Osteoblast (primary cell): ENCODE data around the gene PGAM2. TPM values are rescaled to one million over a fixed set of nuclear protein-coding genes. Genes with fewer than 3 reads are reported as not detected.

Source experiments
- DNase-seq: peaks from one replicate; pipeline ENCODE4 v3.0.0; 2011; ENCODE audit warnings: low spot score, mixed read lengths; ENCODE audit not compliant: insufficient read length; ENCODE audit errors: missing footprints
- H2AFZ ChIP-seq: 2 replicates; pipeline ENCODE4 v1.6.0; 2011; ENCODE audit warnings: mild to moderate bottlenecking, low read length
- H3K27ac ChIP-seq: 2 replicates; pipeline ENCODE4 v1.5.1; 2011; ENCODE audit warnings: mild to moderate bottlenecking, low read depth, low read length, moderate library complexity
- H3K27me3 ChIP-seq: 2 replicates; pipeline ENCODE4 v1.6.0; 2012; ENCODE audit warnings: mild to moderate bottlenecking, control low read depth, inconsistent platforms, low read length, moderate library complexity; ENCODE audit not compliant: insufficient read depth
- H3K36me3 ChIP-seq: 2 replicates; pipeline ENCODE4 v1.5.1; 2011; ENCODE audit warnings: mild to moderate bottlenecking, low read length, control low read depth, moderate library complexity; ENCODE audit not compliant: insufficient read depth
- H3K4me1 ChIP-seq: 2 replicates; pipeline ENCODE4 v1.5.1; 2011; ENCODE audit warnings: mild to moderate bottlenecking, low read length, control low read depth, moderate library complexity; ENCODE audit not compliant: insufficient read depth
- H3K4me2 ChIP-seq: 2 replicates; pipeline ENCODE4 v1.6.0; 2011; ENCODE audit warnings: mild to moderate bottlenecking, low read length; ENCODE audit not compliant: insufficient read depth
- H3K4me3 ChIP-seq: fragments of 200-600 bp; sonication (generic); 3 replicates; pipeline ENCODE4 v1.5.1; 2012; ENCODE audit warnings: mild to moderate bottlenecking, low read length, inconsistent platforms; ENCODE audit not compliant: insufficient read depth
- H3K79me2 ChIP-seq: 2 replicates; pipeline ENCODE4 v1.6.0; 2012; ENCODE audit warnings: mild to moderate bottlenecking, low read length, control low read depth, inconsistent platforms; ENCODE audit not compliant: insufficient read depth
- H3K9me3 ChIP-seq: 2 replicates; pipeline ENCODE4 v1.5.1; 2011; ENCODE audit warnings: low read depth, low read length, control low read depth
- H4K20me1 ChIP-seq: 2 replicates; pipeline ENCODE4 v1.6.0; 2012; ENCODE audit warnings: mild to moderate bottlenecking, low read length, control low read depth; ENCODE audit not compliant: insufficient read depth
- total RNA-seq: library from RNA; depleted of rRNA; stranded (reverse); fragments of >200 nt; gene quantifications from 2 replicates; pipeline ENCODE4 v1.2.3, GENCODE V29; 2012
- TF ChIP-seq, protein P1 (sequence below): IDR thresholded peaks from 2 replicates; pipeline ENCODE4 v1.5.1; 2011; ENCODE audit warnings: mild to moderate bottlenecking, low read depth, low read length, moderate library complexity; ENCODE audit errors: extremely low read depth

The PGAM2 gene
- total RNA-seq, 1 donor = 0.36 TPM

DNA sequence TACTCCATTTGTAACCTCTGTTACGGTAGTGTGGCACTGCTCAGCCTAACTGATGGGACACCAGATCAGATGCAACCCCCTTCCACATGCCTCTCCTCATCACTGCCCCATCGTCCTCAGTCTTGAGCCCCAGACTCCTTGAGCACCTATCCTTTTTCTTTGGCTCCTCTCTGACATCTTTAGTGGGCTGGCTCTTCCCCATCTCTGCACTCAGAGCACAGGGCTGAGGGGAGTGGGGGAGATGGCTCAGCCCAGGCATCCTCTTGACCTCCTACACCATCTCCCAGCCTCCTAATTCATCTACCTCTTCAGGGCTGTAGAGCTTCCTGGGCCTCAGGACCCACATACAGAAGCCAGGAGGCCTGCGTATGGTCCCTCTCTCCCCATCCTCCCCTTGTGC lies 18.4 kb upstream of the PGAM2 start:
- DNase-seq = no peak
- H3K79me2 ChIP-seq = peaks cover 14% of the 10 kb centered on the region
- no peak overlapping the region for H3K27ac ChIP-seq
- H3K27me3 ChIP-seq = no peaks in the 10 kb centered on the region
- H3K4me1 ChIP-seq = peaks cover 32% of the 10 kb centered on the region
- TF ChIP-seq, protein P1, sequence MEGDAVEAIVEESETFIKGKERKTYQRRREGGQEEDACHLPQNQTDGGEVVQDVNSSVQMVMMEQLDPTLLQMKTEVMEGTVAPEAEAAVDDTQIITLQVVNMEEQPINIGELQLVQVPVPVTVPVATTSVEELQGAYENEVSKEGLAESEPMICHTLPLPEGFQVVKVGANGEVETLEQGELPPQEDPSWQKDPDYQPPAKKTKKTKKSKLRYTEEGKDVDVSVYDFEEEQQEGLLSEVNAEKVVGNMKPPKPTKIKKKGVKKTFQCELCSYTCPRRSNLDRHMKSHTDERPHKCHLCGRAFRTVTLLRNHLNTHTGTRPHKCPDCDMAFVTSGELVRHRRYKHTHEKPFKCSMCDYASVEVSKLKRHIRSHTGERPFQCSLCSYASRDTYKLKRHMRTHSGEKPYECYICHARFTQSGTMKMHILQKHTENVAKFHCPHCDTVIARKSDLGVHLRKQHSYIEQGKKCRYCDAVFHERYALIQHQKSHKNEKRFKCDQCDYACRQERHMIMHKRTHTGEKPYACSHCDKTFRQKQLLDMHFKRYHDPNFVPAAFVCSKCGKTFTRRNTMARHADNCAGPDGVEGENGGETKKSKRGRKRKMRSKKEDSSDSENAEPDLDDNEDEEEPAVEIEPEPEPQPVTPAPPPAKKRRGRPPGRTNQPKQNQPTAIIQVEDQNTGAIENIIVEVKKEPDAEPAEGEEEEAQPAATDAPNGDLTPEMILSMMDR = no peak
- no peaks in the 10 kb centered on the region for H3K9me3 ChIP-seq
- H3K36me3 ChIP-seq = peaks cover 15% of the 10 kb centered on the region
- H2AFZ ChIP-seq = no peak overlapping the region
- no peak overlapping the region for H3K4me3 ChIP-seq
- H4K20me1 ChIP-seq = no peaks in the 10 kb centered on the region
- no peak overlapping the region for H3K4me2 ChIP-seq

DNA sequence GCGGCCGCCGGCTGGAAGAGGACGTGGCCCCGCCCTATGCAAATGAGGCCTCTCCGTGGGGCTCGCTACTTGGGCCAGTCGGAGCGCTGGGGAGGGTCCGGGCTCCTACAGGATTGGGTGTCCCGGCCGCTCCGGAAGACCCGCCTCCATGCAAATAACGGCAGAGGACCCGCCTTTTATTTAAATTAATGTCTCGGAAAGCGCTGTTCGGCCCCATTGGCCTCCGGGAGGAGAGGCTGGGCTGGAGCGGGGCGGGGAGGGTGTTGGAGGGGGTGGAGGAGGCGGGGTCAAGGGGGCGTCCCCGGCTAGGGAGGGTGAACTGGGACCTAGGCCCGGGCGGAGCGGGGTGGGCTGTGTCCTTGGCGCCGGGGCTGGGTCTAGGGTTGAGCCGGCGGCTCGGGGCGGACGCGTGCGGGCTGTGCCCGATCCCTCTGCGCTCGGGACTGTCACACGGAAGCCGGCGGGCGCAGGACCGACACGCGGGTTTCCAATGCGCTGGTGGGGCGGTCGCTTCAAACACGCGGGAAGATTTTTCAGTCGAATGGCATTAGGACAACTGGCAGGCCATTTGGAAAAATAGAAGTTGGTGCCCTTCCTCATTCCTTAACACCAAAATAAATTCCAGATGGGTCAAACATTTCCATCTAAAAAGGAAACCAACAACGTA lies 17.3 kb upstream of the PGAM2 start:
- Histone ChIP-seq H3K27ac (peak overlapping the region; percentile 76), H3K36me3 (peaks cover 26% of the 10 kb centered on the region), H4K20me1 (no peaks in the 10 kb centered on the region), H3K4me2 (peak overlapping the region; percentile 89), H3K79me2 (peaks cover 14% of the 10 kb centered on the region), H2AFZ (peak overlapping the region; percentile 79), H3K4me1 (peaks cover 21% of the 10 kb centered on the region), H3K27me3 (no peaks in the 10 kb centered on the region), H3K9me3 (no peaks in the 10 kb centered on the region), H3K4me3 (peak overlapping the region; percentile 80)
- TF ChIP-seq, protein P1 = no peak
- DNase-seq = peak; percentile 99

DNA sequence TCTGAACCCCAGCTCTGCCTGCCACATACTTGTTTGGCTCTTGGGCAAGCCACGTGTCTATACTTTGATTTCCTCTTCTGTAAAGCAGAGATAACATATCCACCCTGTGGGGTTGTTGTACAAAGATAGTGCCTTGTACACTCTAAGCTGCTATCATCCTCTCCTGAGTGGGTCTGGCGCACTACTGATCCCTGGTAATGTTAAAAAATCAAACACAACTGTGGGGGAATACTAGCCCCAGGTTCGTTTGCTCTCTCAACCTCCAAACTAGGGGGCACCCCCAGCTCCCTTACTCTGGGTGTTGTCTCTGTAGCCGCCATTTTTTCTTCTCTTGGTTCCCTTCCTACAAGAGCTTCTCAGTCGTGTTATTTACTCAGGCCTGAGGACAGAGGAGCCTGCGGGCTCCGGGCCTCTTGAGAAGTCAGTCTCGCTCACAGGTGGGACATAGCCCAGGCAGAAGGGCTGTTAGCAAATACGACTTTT lies 15.9 kb upstream of the PGAM2 start:
- peaks cover 13% of the 10 kb centered on the region for H3K4me1 ChIP-seq
- H3K4me3 ChIP-seq = peak overlapping the region; percentile 94
- no peaks in the 10 kb centered on the region for H3K27me3 ChIP-seq
- peaks cover 14% of the 10 kb centered on the region for H3K79me2 ChIP-seq
- peak; percentile 59 for DNase-seq
- no peaks in the 10 kb centered on the region for H4K20me1 ChIP-seq
- H3K36me3 ChIP-seq = peaks cover 34% of the 10 kb centered on the region
- no peaks in the 10 kb centered on the region for H3K9me3 ChIP-seq
- H3K27ac ChIP-seq = peak overlapping the region; percentile 45
- TF ChIP-seq, protein P1 = no peak
- peak overlapping the region; percentile 87 for H3K4me2 ChIP-seq
- H2AFZ ChIP-seq = no peak overlapping the region

DNA sequence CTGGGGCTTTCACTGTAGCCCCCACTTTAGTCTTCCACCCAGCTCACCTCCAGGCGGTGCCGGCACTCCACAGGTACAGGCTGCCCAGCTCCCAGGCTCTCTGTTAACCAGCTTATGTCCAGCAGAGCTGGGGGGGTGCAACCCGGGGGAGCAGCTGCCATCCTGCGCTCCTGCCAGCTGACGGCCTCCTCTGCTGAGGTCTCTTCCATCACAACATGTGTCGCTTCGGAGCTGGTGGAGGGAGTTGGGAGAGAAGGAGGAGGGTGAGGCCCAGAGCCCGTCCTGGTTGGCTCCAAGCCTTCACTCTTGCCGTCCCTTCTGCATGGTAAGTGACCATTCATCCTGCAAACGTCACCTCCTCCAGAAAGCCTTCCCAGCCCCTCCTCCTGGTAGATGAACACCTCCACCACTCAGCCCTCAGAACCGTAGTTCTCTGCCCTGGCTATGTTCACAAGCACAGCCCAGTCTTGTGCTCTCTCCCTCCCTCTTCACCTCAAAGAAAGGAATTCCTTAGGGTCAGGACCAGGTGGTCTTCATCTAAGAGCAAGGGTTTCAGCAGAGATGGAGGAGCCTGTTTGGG lies 15.4 kb upstream of the PGAM2 start:
- Histone ChIP-seq H3K4me3 (peak overlapping the region; percentile 94), H3K9me3 (no peaks in the 10 kb centered on the region), H3K27me3 (no peaks in the 10 kb centered on the region), H3K36me3 (peaks cover 39% of the 10 kb centered on the region), H3K79me2 (peaks cover 14% of the 10 kb centered on the region), H3K4me2 (peak overlapping the region; percentile 87), H4K20me1 (no peaks in the 10 kb centered on the region), H3K4me1 (peaks cover 13% of the 10 kb centered on the region), H3K27ac (no peak overlapping the region), H2AFZ (no peak overlapping the region)
- DNase-seq = peak; percentile 76
- TF ChIP-seq, protein P1 = no peak
